ENCODE data around the gene AQP12A. TPM values are rescaled to one million over a fixed set of nuclear protein-coding genes. Genes with fewer than 3 reads are reported as not detected.

AQP12A gene
- polyA plus RNA-seq, 1 donor (not counting 4 experiments of a cell fraction or from before 2014, with no cell fraction given): not detected

DNA sequence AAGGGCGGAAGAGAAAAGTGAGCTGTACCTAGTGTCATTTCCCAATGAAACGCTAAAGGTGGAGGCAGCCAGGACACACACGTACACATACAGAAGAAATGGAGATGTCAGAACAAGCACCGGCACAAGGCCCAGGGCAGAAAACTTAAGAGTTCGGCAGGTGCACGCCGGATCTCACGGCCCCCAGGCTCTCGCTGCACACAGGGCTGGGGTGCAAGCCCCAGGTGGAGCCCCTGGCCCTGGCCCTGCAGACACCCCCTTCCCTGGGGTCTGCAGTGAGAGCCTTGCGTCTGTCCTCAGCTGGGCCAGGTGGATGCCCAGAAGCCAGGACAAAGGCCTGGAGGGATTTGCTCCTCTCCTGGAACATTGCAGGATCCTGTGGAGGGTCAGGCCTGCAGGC, 36.7 kb downstream of the AQP12A start:
- Histone ChIP-seq H4K20me1 (ENCODE audit: control insufficient read depth, extremely low read depth, insufficient read depth, low read length) (no peaks in the 10 kb centered on the region), H3K79me2 (ENCODE audit: control insufficient read depth, insufficient read depth, low read length) (no peaks in the 10 kb centered on the region), H2AFZ (ENCODE audit: control insufficient read depth, low read length) (no peak overlapping the region), H3K9me1 (ENCODE audit: control insufficient read depth, extremely low read depth, insufficient read depth, low read length) (no peaks in the 10 kb centered on the region), H3K4me3 (ENCODE audit: control insufficient read depth in 2 of 3, extremely low read depth in 1 of 3, insufficient read depth in 2 of 3, low read depth in 1 of 3, low read length in 3 of 3) (no peak overlapping the region), H3K4me2 (ENCODE audit: control insufficient read depth, extremely low read depth, insufficient read depth, low read depth, low read length) (no peak overlapping the region), H3K4me1 (ENCODE audit: control insufficient read depth, extremely low read depth, insufficient read depth, low read length) (no peaks in the 10 kb centered on the region), H3K9ac (ENCODE audit: control insufficient read depth, extremely low read depth, insufficient read depth, low read length) (no peak overlapping the region), H3K27ac (ENCODE audit: control insufficient read depth, insufficient read depth, low read length) (no peak overlapping the region), H3K9me3 (ENCODE audit: control insufficient read depth, low read depth, low read length) (no peaks in the 10 kb centered on the region), H3K27me3 (ENCODE audit: control insufficient read depth, extremely low read depth, insufficient read depth, low read length) (peaks cover 18% of the 10 kb centered on the region), H3K36me3 (ENCODE audit: control insufficient read depth in 2 of 2, extremely low read depth in 1 of 2, insufficient read depth in 2 of 2, low read length in 2 of 2) (no peaks in the 10 kb centered on the region)
- no peak for FAIRE-seq
- TF ChIP-seq, protein P1, sequence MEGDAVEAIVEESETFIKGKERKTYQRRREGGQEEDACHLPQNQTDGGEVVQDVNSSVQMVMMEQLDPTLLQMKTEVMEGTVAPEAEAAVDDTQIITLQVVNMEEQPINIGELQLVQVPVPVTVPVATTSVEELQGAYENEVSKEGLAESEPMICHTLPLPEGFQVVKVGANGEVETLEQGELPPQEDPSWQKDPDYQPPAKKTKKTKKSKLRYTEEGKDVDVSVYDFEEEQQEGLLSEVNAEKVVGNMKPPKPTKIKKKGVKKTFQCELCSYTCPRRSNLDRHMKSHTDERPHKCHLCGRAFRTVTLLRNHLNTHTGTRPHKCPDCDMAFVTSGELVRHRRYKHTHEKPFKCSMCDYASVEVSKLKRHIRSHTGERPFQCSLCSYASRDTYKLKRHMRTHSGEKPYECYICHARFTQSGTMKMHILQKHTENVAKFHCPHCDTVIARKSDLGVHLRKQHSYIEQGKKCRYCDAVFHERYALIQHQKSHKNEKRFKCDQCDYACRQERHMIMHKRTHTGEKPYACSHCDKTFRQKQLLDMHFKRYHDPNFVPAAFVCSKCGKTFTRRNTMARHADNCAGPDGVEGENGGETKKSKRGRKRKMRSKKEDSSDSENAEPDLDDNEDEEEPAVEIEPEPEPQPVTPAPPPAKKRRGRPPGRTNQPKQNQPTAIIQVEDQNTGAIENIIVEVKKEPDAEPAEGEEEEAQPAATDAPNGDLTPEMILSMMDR (optimal IDR thresholded peaks at IDR 0.05 in 1 of 3, IDR thresholded peaks at IDR 0.05 in 1 of 3, conservative IDR thresholded peaks at IDR 0.05 in 1 of 3; ENCODE audit: extremely low read depth in 1 of 3, insufficient read depth in 2 of 3, low read length in 3 of 3): no peak
- no peak for TF ChIP-seq EZH2 (IDR thresholded peaks at IDR 0.05; ENCODE audit: low read length)
- dilution Hi-C loops (cut with MboI; ENCODE audit: extremely low pct_ligation_motif_present, low sequenced_read_pairs): no loop called here
- no peak for DNase-seq (ENCODE audit: low read depth, low spot score)

DNA sequence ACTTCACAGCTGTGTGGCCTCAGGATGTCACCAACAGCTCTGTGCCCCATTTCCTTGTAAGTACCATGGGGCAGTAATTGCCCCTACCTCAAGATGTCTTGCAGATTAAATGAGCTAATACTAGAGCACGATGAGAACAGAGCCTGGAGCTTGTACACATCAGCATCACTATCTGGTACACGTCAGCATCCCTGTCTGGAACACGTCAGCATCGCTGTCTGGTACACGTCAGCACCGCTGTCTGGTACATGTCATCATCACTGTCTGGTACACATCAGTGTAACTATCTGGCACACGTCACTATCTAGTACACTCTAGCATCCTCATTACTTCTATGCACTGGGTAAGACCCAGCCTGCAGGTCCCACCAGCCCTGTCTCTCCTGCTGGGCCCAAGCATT, 37.2 kb downstream of the AQP12A start:
- FAIRE-seq (no peak), DNase-seq (ENCODE audit: low read depth, low spot score) (no peak)
- no peaks in the 10 kb centered on the region for H3K36me3 ChIP-seq (ENCODE audit: control insufficient read depth in 2 of 2, extremely low read depth in 1 of 2, insufficient read depth in 2 of 2, low read length in 2 of 2)
- H3K4me3 ChIP-seq (ENCODE audit: control insufficient read depth in 2 of 3, extremely low read depth in 1 of 3, insufficient read depth in 2 of 3, low read depth in 1 of 3, low read length in 3 of 3): no peak overlapping the region
- dilution Hi-C loops (cut with MboI; ENCODE audit: extremely low pct_ligation_motif_present, low sequenced_read_pairs): no loop called here
- H3K27me3 ChIP-seq (ENCODE audit: control insufficient read depth, extremely low read depth, insufficient read depth, low read length): peaks cover 18% of the 10 kb centered on the region
- H3K4me1 ChIP-seq (ENCODE audit: control insufficient read depth, extremely low read depth, insufficient read depth, low read length): no peaks in the 10 kb centered on the region
- H3K27ac ChIP-seq (ENCODE audit: control insufficient read depth, insufficient read depth, low read length): no peak overlapping the region
- H3K9me1 ChIP-seq (ENCODE audit: control insufficient read depth, extremely low read depth, insufficient read depth, low read length): no peaks in the 10 kb centered on the region
- no peaks in the 10 kb centered on the region for H4K20me1 ChIP-seq (ENCODE audit: control insufficient read depth, extremely low read depth, insufficient read depth, low read length)
- H3K9ac ChIP-seq (ENCODE audit: control insufficient read depth, extremely low read depth, insufficient read depth, low read length): no peak overlapping the region
- no peaks in the 10 kb centered on the region for H3K79me2 ChIP-seq (ENCODE audit: control insufficient read depth, insufficient read depth, low read length)
- no peak overlapping the region for H3K4me2 ChIP-seq (ENCODE audit: control insufficient read depth, extremely low read depth, insufficient read depth, low read depth, low read length)
- no peaks in the 10 kb centered on the region for H3K9me3 ChIP-seq (ENCODE audit: control insufficient read depth, low read depth, low read length)
- TF ChIP-seq, protein P1 (optimal IDR thresholded peaks at IDR 0.05 in 1 of 3, IDR thresholded peaks at IDR 0.05 in 1 of 3, conservative IDR thresholded peaks at IDR 0.05 in 1 of 3; ENCODE audit: extremely low read depth in 1 of 3, insufficient read depth in 2 of 3, low read length in 3 of 3): no peak
- no peak for TF ChIP-seq EZH2 (IDR thresholded peaks at IDR 0.05; ENCODE audit: low read length)
- H2AFZ ChIP-seq (ENCODE audit: control insufficient read depth, low read length): no peak overlapping the region
